GM12801 (cell line): ENCODE results near the gene MGARP.

ENCODE experiments used
- TF ChIP-seq, protein P1 (sequence below): IDR thresholded peaks from one replicate; pipeline ENCODE4 v1.5.1; 2011; ENCODE audit warnings: control low read depth; ENCODE audit not compliant: insufficient read length; ENCODE audit errors: extremely low read depth

The MGARP gene

DNA sequence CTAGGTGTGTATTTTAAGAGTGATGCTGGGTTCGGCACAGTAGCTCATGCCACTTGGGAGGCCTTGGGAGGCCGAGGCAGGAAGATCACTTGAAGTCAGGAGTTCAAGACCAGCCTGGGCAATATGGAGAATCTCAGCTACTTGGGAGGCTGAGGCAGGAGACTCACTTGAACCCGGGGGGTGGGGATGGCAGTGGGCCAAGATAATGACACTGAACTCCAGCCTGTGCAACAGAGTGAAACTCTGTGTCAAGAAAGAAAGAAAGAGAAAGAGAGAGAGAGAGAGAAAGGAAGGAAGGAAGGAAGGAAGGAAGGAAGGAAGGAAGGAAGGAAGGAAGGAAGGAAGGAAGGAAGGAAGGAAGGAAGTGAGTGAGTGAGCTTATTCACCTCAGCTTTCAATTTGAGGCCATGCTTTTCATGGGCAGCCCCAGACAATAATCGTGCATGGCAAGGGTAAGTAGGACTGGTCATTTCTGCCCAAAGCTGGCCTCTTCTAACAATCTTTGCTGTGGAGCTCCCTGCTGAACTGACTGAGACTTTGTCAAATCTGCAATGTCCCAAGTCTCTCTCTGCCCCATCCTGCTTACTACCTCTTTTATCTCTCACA, 60.5 kb downstream of the MGARP start:
- TF ChIP-seq, protein P1, sequence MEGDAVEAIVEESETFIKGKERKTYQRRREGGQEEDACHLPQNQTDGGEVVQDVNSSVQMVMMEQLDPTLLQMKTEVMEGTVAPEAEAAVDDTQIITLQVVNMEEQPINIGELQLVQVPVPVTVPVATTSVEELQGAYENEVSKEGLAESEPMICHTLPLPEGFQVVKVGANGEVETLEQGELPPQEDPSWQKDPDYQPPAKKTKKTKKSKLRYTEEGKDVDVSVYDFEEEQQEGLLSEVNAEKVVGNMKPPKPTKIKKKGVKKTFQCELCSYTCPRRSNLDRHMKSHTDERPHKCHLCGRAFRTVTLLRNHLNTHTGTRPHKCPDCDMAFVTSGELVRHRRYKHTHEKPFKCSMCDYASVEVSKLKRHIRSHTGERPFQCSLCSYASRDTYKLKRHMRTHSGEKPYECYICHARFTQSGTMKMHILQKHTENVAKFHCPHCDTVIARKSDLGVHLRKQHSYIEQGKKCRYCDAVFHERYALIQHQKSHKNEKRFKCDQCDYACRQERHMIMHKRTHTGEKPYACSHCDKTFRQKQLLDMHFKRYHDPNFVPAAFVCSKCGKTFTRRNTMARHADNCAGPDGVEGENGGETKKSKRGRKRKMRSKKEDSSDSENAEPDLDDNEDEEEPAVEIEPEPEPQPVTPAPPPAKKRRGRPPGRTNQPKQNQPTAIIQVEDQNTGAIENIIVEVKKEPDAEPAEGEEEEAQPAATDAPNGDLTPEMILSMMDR = no peak
